Ishikawa (cell line): ENCODE data around the gene CACNA1C.

ENCODE experiments used
- CEBPB ChIP-seq: IDR thresholded peaks from 2 replicates; pipeline ENCODE4 v1.6.1; 2012
- CREB1 ChIP-seq: IDR thresholded peaks from 2 replicates; pipeline ENCODE4 v1.6.1; 2012; ENCODE audit warnings: low read depth
- EGR1 ChIP-seq: IDR thresholded peaks from 2 replicates; pipeline ENCODE4 v1.6.1; 2012
- EP300 ChIP-seq: IDR thresholded peaks from 2 replicates; pipeline ENCODE4 v1.6.1; 2012; ENCODE audit warnings: borderline replicate concordance
- FOXM1 ChIP-seq: IDR thresholded peaks from 2 replicates; pipeline ENCODE4 v1.6.1; 2012; ENCODE audit warnings: low read depth, borderline replicate concordance
- NFIC ChIP-seq: IDR thresholded peaks from 2 replicates; pipeline ENCODE4 v1.6.1; 2012
- RAD21 ChIP-seq: IDR thresholded peaks from 2 replicates; pipeline ENCODE4 v1.6.1; 2012; ENCODE audit warnings: low read depth
- TAF1 ChIP-seq: IDR thresholded peaks from 2 replicates; pipeline ENCODE4 v1.6.1; 2012; ENCODE audit warnings: low read depth, mild to moderate bottlenecking
- TCF12 ChIP-seq: IDR thresholded peaks from 2 replicates; pipeline ENCODE4 v1.6.1; 2012; ENCODE audit warnings: low read depth
- TEAD4 ChIP-seq: IDR thresholded peaks from 2 replicates; pipeline ENCODE4 v1.6.1; 2012
- YY1 ChIP-seq: IDR thresholded peaks from 2 replicates; pipeline ENCODE4 v1.6.1; 2012; ENCODE audit warnings: low read depth
- ZBTB7A ChIP-seq: IDR thresholded peaks from 2 replicates; pipeline ENCODE4 v1.6.1; 2012; ENCODE audit warnings: low read depth
- TF ChIP-seq, protein P1 (sequence below): IDR thresholded peaks from 2 replicates; pipeline ENCODE4 v1.6.1; 2012
- TF ChIP-seq, protein P2 (sequence below): IDR thresholded peaks from 2 replicates; pipeline ENCODE4 v1.6.1; 2012; ENCODE audit warnings: low read depth, mild to moderate bottlenecking
- TF ChIP-seq, protein P3 (sequence below): IDR thresholded peaks from 2 replicates; pipeline ENCODE4 v1.6.1; 2012

The CACNA1C gene

DNA sequence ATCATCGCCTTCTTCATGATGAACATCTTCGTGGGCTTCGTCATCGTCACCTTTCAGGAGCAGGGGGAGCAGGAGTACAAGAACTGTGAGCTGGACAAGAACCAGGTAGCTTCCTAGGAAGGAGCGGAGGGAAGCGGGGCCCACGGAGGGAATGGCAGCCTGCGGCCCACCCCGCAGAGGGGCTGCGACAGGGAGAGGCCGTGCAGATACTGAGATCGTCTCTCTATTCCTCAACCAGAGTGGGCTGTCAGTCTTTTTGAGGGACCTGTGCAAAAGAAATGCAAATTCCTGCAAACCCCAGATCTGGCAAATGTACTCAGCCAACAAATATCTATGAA is 555.8 kb downstream of the CACNA1C start:
- TF ChIP-seq EGR1 (no peak), YY1 (no peak), TEAD4 (no peak), CREB1 (no peak)

DNA sequence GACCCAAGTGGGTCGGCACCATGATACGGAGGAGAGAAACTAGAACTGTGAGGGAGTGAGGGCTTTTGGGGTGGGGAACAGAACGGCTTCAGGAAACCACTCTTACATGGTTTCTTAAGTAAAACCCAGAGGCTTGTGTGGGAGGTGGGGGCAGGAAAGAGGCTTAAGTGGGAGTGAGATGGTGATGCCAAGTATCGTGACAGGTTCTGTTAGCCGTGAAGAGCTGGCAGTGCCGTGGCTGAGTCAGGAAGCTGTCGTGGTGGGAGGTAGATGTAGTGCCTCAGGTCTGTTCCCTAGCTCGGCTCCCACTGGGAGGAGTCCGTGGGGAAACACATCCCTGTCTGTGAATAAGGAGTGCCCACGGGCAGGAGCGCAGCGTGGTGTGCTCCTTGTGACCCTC is 556.2 kb downstream of the CACNA1C start:
- TF ChIP-seq EP300 (no peak), CREB1 (no peak), TAF1 (no peak), YY1 (no peak), CEBPB (no peak), EGR1 (no peak), TEAD4 (no peak), FOXM1 (no peak), RAD21 (no peak), NFIC (no peak)
- TF ChIP-seq, protein P1, sequence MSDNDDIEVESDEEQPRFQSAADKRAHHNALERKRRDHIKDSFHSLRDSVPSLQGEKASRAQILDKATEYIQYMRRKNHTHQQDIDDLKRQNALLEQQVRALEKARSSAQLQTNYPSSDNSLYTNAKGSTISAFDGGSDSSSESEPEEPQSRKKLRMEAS, result no peak
- TF ChIP-seq, protein P2, sequence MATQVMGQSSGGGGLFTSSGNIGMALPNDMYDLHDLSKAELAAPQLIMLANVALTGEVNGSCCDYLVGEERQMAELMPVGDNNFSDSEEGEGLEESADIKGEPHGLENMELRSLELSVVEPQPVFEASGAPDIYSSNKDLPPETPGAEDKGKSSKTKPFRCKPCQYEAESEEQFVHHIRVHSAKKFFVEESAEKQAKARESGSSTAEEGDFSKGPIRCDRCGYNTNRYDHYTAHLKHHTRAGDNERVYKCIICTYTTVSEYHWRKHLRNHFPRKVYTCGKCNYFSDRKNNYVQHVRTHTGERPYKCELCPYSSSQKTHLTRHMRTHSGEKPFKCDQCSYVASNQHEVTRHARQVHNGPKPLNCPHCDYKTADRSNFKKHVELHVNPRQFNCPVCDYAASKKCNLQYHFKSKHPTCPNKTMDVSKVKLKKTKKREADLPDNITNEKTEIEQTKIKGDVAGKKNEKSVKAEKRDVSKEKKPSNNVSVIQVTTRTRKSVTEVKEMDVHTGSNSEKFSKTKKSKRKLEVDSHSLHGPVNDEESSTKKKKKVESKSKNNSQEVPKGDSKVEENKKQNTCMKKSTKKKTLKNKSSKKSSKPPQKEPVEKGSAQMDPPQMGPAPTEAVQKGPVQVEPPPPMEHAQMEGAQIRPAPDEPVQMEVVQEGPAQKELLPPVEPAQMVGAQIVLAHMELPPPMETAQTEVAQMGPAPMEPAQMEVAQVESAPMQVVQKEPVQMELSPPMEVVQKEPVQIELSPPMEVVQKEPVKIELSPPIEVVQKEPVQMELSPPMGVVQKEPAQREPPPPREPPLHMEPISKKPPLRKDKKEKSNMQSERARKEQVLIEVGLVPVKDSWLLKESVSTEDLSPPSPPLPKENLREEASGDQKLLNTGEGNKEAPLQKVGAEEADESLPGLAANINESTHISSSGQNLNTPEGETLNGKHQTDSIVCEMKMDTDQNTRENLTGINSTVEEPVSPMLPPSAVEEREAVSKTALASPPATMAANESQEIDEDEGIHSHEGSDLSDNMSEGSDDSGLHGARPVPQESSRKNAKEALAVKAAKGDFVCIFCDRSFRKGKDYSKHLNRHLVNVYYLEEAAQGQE, result no peak
- TF ChIP-seq, protein P3, sequence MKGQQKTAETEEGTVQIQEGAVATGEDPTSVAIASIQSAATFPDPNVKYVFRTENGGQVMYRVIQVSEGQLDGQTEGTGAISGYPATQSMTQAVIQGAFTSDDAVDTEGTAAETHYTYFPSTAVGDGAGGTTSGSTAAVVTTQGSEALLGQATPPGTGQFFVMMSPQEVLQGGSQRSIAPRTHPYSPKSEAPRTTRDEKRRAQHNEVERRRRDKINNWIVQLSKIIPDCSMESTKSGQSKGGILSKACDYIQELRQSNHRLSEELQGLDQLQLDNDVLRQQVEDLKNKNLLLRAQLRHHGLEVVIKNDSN, result no peak

DNA sequence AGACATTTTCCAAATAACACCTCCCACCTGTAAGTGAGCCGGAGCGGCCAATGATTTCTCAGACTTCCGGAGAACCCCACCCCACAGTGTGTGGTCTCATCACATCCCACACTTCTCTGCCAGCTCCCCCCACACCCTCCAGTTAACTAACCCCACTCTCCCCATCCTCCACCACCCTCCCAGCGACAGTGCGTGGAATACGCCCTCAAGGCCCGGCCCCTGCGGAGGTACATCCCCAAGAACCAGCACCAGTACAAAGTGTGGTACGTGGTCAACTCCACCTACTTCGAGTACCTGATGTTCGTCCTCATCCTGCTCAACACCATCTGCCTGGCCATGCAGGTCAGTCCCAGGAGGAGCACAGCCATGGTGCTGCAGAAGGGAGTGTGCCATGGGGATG is 557.6 kb downstream of the CACNA1C start:
- no peak for TF ChIP-seq TAF1
- no peak for TF ChIP-seq NFIC
- TF ChIP-seq, protein P2, result no peak
- no peak for TF ChIP-seq RAD21
- no peak for TF ChIP-seq FOXM1

DNA sequence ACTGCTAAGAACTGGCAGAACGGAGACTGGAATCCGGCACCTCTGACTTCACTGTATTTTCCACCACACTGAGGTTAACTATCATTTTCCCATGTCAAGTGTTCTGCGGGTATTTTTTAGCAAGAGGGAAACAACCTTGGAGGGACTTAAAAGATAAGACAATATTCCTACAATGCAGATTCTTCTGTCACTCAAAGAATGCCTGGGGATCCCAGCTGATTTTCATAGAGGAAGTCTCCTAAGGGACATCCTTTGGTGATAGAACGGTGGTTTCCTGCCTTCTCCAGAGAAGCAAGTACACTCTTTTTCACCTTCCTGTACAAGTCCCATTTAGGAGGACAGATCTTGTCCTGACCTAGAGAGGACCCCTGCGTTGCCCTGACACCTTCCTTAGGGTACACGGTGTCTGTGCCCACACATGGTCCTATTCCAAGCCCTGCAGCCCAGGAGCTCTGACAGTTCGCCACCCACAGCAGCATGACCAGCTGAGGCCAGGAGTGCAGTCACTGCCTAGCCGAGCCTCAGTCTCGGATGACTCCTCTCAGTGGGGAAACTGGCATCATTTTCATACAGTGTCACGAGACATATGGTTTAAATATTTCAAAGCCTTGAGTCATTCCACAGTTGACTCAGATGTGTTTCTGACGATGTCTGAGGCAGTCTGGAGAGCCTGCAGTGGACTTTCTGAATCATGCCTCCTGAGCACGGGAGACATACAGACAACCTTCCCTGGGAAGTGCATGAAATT is 560.7 kb downstream of the CACNA1C start:
- TF ChIP-seq EGR1 (no peak), TEAD4 (no peak), YY1 (no peak), TCF12 (no peak), CREB1 (no peak), RAD21 (no peak), TAF1 (no peak), ZBTB7A (no peak), CEBPB (no peak), NFIC (no peak), FOXM1 (no peak), EP300 (no peak)
- TF ChIP-seq, protein P2, result no peak
- TF ChIP-seq, protein P3, result no peak
- TF ChIP-seq, protein P1, result no peak

DNA sequence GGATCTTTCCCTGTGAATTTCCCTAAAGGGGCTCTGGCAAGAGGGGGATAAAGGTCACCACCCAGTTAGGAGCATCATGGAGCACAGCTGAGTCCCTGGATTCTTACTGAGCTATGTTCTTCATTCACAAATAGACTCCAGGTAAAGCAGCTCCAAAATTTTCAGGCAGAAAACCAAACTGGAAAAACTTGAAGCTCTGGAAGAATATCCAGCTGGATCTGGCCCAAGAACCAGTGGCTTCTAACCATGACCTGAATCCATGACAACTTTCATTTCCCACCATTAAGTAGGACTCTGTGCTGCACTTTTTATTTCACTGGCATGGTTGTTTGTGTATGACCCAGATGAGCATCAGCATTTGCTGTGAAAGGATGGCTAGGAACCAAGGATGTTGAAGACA is 561.6 kb downstream of the CACNA1C start:
- TF ChIP-seq CEBPB, result no peak
- TF ChIP-seq CREB1, result no peak
- no peak for TF ChIP-seq TAF1
- no peak for TF ChIP-seq TCF12
- no peak for TF ChIP-seq EP300
- no peak for TF ChIP-seq YY1
- TF ChIP-seq ZBTB7A, result no peak
- no peak for TF ChIP-seq FOXM1
- TF ChIP-seq, protein P3, result no peak
- TF ChIP-seq TEAD4, result no peak
- TF ChIP-seq RAD21, result no peak
- no peak for TF ChIP-seq EGR1
- TF ChIP-seq, protein P2, result no peak
- no peak for TF ChIP-seq NFIC
- TF ChIP-seq, protein P1, result no peak
